A549 (cell line): ENCODE data around the gene PTPRN2.

Experiments
- BCL3 ChIP-seq: fragments of >200 bp; sonication (Bioruptor Twin); formaldehyde crosslinking; IDR thresholded peaks from 3 replicates; pipeline ENCODE4 v1.6.1; 2016
- CEBPB ChIP-seq, 2 experiments: fragments of >200 bp in 1 of 2; sonication (Bioruptor Twin) in 1 of 2; formaldehyde crosslinking in 1 of 2; IDR thresholded peaks; 2 replicates each; pipeline ENCODE4 v1.6.1; 2012 to 2016
- CTCF ChIP-seq: fragments of >200 bp; sonication (Bioruptor Twin); formaldehyde crosslinking; IDR thresholded peaks from 3 replicates; pipeline ENCODE4 v1.5.1; 2016
- EP300 ChIP-seq, 2 experiments: fragments of >200 bp; sonication (Bioruptor Twin); formaldehyde crosslinking; IDR thresholded peaks; 2 replicates in 1 of 2; 3 replicates in 1 of 2; pipeline ENCODE4 v1.6.1; 2016 to 2017
- ESRRA ChIP-seq: fragments of 150-350 bp; IDR thresholded peaks from 2 replicates; pipeline ENCODE4 v1.6.1; 2014; ENCODE audit warnings: mild to moderate bottlenecking, low read length, borderline replicate concordance
- HEYL ChIP-seq: fragments of 250-450 bp; sonication (Bioruptor Pico); IDR thresholded peaks from 2 replicates; pipeline ENCODE4 v1.8.0; 2021; ENCODE audit warnings: mild to moderate bottlenecking, moderate library complexity
- JUNB ChIP-seq: fragments of >200 bp; sonication (Bioruptor Twin); formaldehyde crosslinking; IDR thresholded peaks from 2 replicates; pipeline ENCODE4 v1.6.1; 2016
- MAX ChIP-seq: IDR thresholded peaks from 2 replicates; pipeline ENCODE4 v1.6.1; 2012
- MYC ChIP-seq: IDR thresholded peaks from 2 replicates; pipeline ENCODE4 v1.6.1; 2012; ENCODE audit warnings: mild to moderate bottlenecking, inconsistent platforms, low read length, improper control_type of control experiment, borderline replicate concordance
- PHF8 ChIP-seq: fragments of 200-600 bp; sonication (generic); IDR thresholded peaks from 2 replicates; pipeline ENCODE4 v1.6.1; 2016; ENCODE audit warnings: low read depth, mild to moderate bottlenecking, antibody characterized with exemption, moderate library complexity, borderline replicate concordance
- POLR2A ChIP-seq: IDR thresholded peaks from 2 replicates; pipeline ENCODE4 v1.6.1; 2012; ENCODE audit warnings: mild to moderate bottlenecking, low read length
- RFX5 ChIP-seq: fragments of 450-650 bp; IDR thresholded peaks from 2 replicates; pipeline ENCODE4 v1.7.1; 2014; ENCODE audit warnings: antibody characterized with exemption, mild to moderate bottlenecking, moderate library complexity
- SMC3 ChIP-seq: fragments of >200 bp; sonication (Bioruptor Twin); formaldehyde crosslinking; IDR thresholded peaks from 3 replicates; pipeline ENCODE4 v1.6.1; 2018; ENCODE audit warnings: inconsistent platforms
- USF2 ChIP-seq: fragments of 450-650 bp; IDR thresholded peaks from 2 replicates; pipeline ENCODE4 v1.6.1; 2014; ENCODE audit warnings: antibody characterized with exemption

GRCh38 chr7:157555944-157556641, 1031.5 kb downstream of the PTPRN2 start:
- TF ChIP-seq CTCF (no peak), POLR2A (no peak), HEYL (CRISPR knock-in tag) (no peak), EP300 (IDR thresholded peaks at IDR 0.05) (no peak), PHF8 (no peak), MAX (no peak), JUNB (no peak), RFX5 (no peak), ESRRA (no peak), BCL3 (no peak), SMC3 (no peak), MYC (no peak), CEBPB (IDR thresholded peaks at IDR 0.05) (no peak), USF2 (no peak)
